ENCODE data around the gene GPC6.

Gene GPC6

DNA sequence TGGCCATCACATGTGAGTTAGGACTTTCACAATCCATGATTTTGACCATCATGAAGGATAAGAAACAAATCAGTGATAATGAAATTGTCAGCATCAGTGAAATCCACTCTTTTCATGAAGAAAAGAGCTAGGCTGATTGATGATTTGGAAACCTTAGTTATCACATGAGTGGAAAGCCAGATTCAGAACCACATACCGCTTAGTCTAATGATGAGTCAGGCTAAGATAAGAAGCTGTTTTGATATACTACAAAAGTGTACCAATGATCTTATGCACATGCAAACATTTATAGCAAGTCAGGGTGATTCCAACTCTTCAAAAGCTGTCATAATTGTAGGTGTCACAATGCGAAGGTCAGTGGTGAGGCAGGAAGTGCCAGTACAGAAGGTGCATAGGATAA lies 519.3 kb downstream of the GPC6 start:
- H3K36me3 ChIP-seq (ENCODE audit: control insufficient read depth in 1 of 2, insufficient read depth in 2 of 2, low read length in 2 of 2), result no peaks in the 10 kb centered on the region
- H2BK12ac ChIP-seq (ENCODE audit: low read length), result no peak overlapping the region
- H3K4me2 ChIP-seq (ENCODE audit: low read length), result no peak overlapping the region
- H3K79me2 ChIP-seq (ENCODE audit: control insufficient read depth, insufficient read depth, low read length, poor library complexity), result no peaks in the 10 kb centered on the region
- no peak overlapping the region for H4K91ac ChIP-seq (ENCODE audit: low read depth, low read length)
- H3K23ac ChIP-seq (ENCODE audit: low read length), result no peak overlapping the region
- no peaks in the 10 kb centered on the region for H3K4me1 ChIP-seq (ENCODE audit: control insufficient read depth in 1 of 2, insufficient read depth in 2 of 2, low read length in 2 of 2)
- no peak overlapping the region for H2BK120ac ChIP-seq (ENCODE audit: insufficient read depth, low read length, poor library complexity)
- H3K9me3 ChIP-seq (ENCODE audit: insufficient read depth, low read depth, low read length), result no peaks in the 10 kb centered on the region
- no peak overlapping the region for H3K4ac ChIP-seq (ENCODE audit: low read depth, low read length)
- no peak for DNase-seq
- no peak overlapping the region for H3K14ac ChIP-seq (ENCODE audit: low read length)
- no peak overlapping the region for H3K4me3 ChIP-seq (ENCODE audit: low read depth, low read length)
- H3K18ac ChIP-seq (ENCODE audit: low read length), result no peak overlapping the region
- no peak overlapping the region for H2BK5ac ChIP-seq (ENCODE audit: low read depth, low read length, poor library complexity)
- H2AFZ ChIP-seq (ENCODE audit: insufficient read depth, low read length, poor library complexity), result no peak overlapping the region
- H3K27me3 ChIP-seq (ENCODE audit: insufficient read depth, low read length), result no peaks in the 10 kb centered on the region
- no CpG with 5 or more reads among the region's 2 CpGs for WGBS (ENCODE audit: extremely low coverage, insufficient coverage, insufficient read length)
- H3K79me1 ChIP-seq (ENCODE audit: low read length), result no peaks in the 10 kb centered on the region
- H3K9ac ChIP-seq (ENCODE audit: low read length), result no peak overlapping the region
- H3K27ac ChIP-seq (ENCODE audit: low read depth, low read length), result no peak overlapping the region
- H4K8ac ChIP-seq (ENCODE audit: low read depth, low read length), result no peak overlapping the region
- H4K12ac ChIP-seq (ENCODE audit: low read depth, low read length), result no peak overlapping the region
- no peak overlapping the region for H2AK5ac ChIP-seq (ENCODE audit: low read length)

DNA sequence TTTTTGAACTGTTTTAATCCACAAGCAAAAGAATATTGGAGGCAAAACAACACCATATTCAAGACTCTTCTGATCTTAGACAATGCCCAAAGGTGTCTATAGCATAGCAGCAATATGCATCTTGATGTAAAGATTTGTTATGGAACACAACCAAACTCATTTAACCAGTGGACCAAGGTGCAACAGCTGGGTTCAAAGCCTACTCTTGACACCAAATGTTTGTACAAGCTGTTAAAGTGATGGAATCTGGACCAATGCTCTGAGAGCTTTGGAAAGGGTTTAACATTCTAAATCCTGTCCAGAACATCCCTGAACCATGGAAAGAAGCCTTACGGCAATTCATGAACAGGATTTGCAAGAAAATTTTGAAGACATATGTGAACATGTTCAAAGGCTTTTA lies 520.0 kb downstream of the GPC6 start:
- no peak overlapping the region for H2AK5ac ChIP-seq (ENCODE audit: low read length)
- H3K79me1 ChIP-seq (ENCODE audit: low read length), result no peaks in the 10 kb centered on the region
- no CpG with 5 or more reads among the region's 1 CpG for WGBS (ENCODE audit: extremely low coverage, insufficient coverage, insufficient read length)
- H3K9ac ChIP-seq (ENCODE audit: low read length), result no peak overlapping the region
- H3K9me3 ChIP-seq (ENCODE audit: insufficient read depth, low read depth, low read length), result no peaks in the 10 kb centered on the region
- H2BK5ac ChIP-seq (ENCODE audit: low read depth, low read length, poor library complexity), result no peak overlapping the region
- DNase-seq, result no peak
- H3K36me3 ChIP-seq (ENCODE audit: control insufficient read depth in 1 of 2, insufficient read depth in 2 of 2, low read length in 2 of 2), result no peaks in the 10 kb centered on the region
- H3K4me3 ChIP-seq (ENCODE audit: low read depth, low read length), result no peak overlapping the region
- H3K23ac ChIP-seq (ENCODE audit: low read length), result no peak overlapping the region
- H2BK120ac ChIP-seq (ENCODE audit: insufficient read depth, low read length, poor library complexity), result no peak overlapping the region
- no peak overlapping the region for H3K14ac ChIP-seq (ENCODE audit: low read length)
- no peak overlapping the region for H4K8ac ChIP-seq (ENCODE audit: low read depth, low read length)
- H3K18ac ChIP-seq (ENCODE audit: low read length), result no peak overlapping the region
- H3K4ac ChIP-seq (ENCODE audit: low read depth, low read length), result no peak overlapping the region
- no peak overlapping the region for H3K4me2 ChIP-seq (ENCODE audit: low read length)
- no peaks in the 10 kb centered on the region for H3K27me3 ChIP-seq (ENCODE audit: insufficient read depth, low read length)
- H3K4me1 ChIP-seq (ENCODE audit: control insufficient read depth in 1 of 2, insufficient read depth in 2 of 2, low read length in 2 of 2), result peaks cover 0 to under 1% of the 10 kb centered on the region in 2 experiments
- H3K27ac ChIP-seq (ENCODE audit: low read depth, low read length), result no peak overlapping the region
- H4K91ac ChIP-seq (ENCODE audit: low read depth, low read length), result no peak overlapping the region
- H2AFZ ChIP-seq (ENCODE audit: insufficient read depth, low read length, poor library complexity), result no peak overlapping the region
- no peaks in the 10 kb centered on the region for H3K79me2 ChIP-seq (ENCODE audit: control insufficient read depth, insufficient read depth, low read length, poor library complexity)
- H4K12ac ChIP-seq (ENCODE audit: low read depth, low read length), result no peak overlapping the region
- H2BK12ac ChIP-seq (ENCODE audit: low read length), result no peak overlapping the region

- no peak overlapping the region for H3K23ac ChIP-seq (ENCODE audit: low read length)
- H3K27me3 ChIP-seq (ENCODE audit: insufficient read depth, low read length), result no peaks in the 10 kb centered on the region
- no peak overlapping the region for H3K14ac ChIP-seq (ENCODE audit: low read length)
- no peaks in the 10 kb centered on the region for H3K36me3 ChIP-seq (ENCODE audit: control insufficient read depth in 1 of 2, insufficient read depth in 2 of 2, low read length in 2 of 2)
- H2AFZ ChIP-seq (ENCODE audit: insufficient read depth, low read length, poor library complexity), result no peak overlapping the region
- H4K91ac ChIP-seq (ENCODE audit: low read depth, low read length), result peak overlapping the region; percentile 7
- no peak overlapping the region for H3K4me2 ChIP-seq (ENCODE audit: low read length)
- no peak overlapping the region for H3K18ac ChIP-seq (ENCODE audit: low read length)
- H2AK5ac ChIP-seq (ENCODE audit: low read length), result no peak overlapping the region
- no peak overlapping the region for H4K12ac ChIP-seq (ENCODE audit: low read depth, low read length)
- H3K9ac ChIP-seq (ENCODE audit: low read length), result no peak overlapping the region
- H2BK120ac ChIP-seq (ENCODE audit: insufficient read depth, low read length, poor library complexity), result no peak overlapping the region
- H3K9me3 ChIP-seq (ENCODE audit: insufficient read depth, low read depth, low read length), result no peaks in the 10 kb centered on the region
- H3K4me1 ChIP-seq (ENCODE audit: control insufficient read depth in 1 of 2, insufficient read depth in 2 of 2, low read length in 2 of 2), result peaks cover 0 to 5% of the 10 kb centered on the region in 2 experiments
- H3K4ac ChIP-seq (ENCODE audit: low read depth, low read length), result no peak overlapping the region
- H2BK5ac ChIP-seq (ENCODE audit: low read depth, low read length, poor library complexity), result no peak overlapping the region
- peak overlapping the region; percentile 11 for H2BK12ac ChIP-seq (ENCODE audit: low read length)
- no peaks in the 10 kb centered on the region for H3K79me2 ChIP-seq (ENCODE audit: control insufficient read depth, insufficient read depth, low read length, poor library complexity)
- H3K4me3 ChIP-seq (ENCODE audit: low read depth, low read length), result no peak overlapping the region
- no CpG with 5 or more reads among the region's 4 CpGs for WGBS (ENCODE audit: extremely low coverage, insufficient coverage, insufficient read length)
- no peak overlapping the region for H4K8ac ChIP-seq (ENCODE audit: low read depth, low read length)
- no peak for DNase-seq
- no peak overlapping the region for H3K27ac ChIP-seq (ENCODE audit: low read depth, low read length)
- peaks cover 2% of the 10 kb centered on the region for H3K79me1 ChIP-seq (ENCODE audit: low read length)
Observed at GRCh38 chr13:93750676-93751075, 524.1 kb downstream of the GPC6 start.

DNA sequence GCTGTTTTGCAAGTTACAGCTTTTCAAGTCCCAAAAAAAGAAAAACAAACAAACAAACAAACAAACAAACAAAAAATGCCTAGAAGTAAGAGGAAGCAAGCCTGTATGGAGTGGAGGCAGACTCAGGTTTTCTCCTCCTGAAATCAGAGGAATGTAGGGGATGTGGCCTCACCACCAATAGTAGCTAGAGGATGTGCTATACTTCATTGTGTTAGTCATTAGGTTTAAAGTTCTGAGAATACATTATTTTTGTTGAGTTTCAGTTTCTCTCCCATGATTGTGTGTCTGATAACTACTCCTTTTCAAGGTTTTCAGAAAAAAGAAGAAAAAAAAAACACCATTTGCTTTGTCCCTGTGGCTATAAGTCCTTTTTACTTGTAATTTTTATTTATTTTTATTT lies 524.5 kb downstream of the GPC6 start:
- H2AFZ ChIP-seq (ENCODE audit: insufficient read depth, low read length, poor library complexity), result no peak overlapping the region
- no peak overlapping the region for H2BK5ac ChIP-seq (ENCODE audit: low read depth, low read length, poor library complexity)
- H3K4me3 ChIP-seq (ENCODE audit: low read depth, low read length), result no peak overlapping the region
- peaks cover 2% of the 10 kb centered on the region for H3K79me1 ChIP-seq (ENCODE audit: low read length)
- no peak overlapping the region for H3K18ac ChIP-seq (ENCODE audit: low read length)
- no peaks in the 10 kb centered on the region for H3K79me2 ChIP-seq (ENCODE audit: control insufficient read depth, insufficient read depth, low read length, poor library complexity)
- no peak overlapping the region for H3K14ac ChIP-seq (ENCODE audit: low read length)
- DNase-seq, result no peak
- H4K8ac ChIP-seq (ENCODE audit: low read depth, low read length), result no peak overlapping the region
- H3K23ac ChIP-seq (ENCODE audit: low read length), result no peak overlapping the region
- H4K91ac ChIP-seq (ENCODE audit: low read depth, low read length), result no peak overlapping the region
- no peak overlapping the region for H2AK5ac ChIP-seq (ENCODE audit: low read length)
- H4K12ac ChIP-seq (ENCODE audit: low read depth, low read length), result no peak overlapping the region
- no peak overlapping the region for H3K4me2 ChIP-seq (ENCODE audit: low read length)
- H3K4ac ChIP-seq (ENCODE audit: low read depth, low read length), result no peak overlapping the region
- no peaks in the 10 kb centered on the region for H3K27me3 ChIP-seq (ENCODE audit: insufficient read depth, low read length)
- no peak overlapping the region for H3K9ac ChIP-seq (ENCODE audit: low read length)
- H3K9me3 ChIP-seq (ENCODE audit: insufficient read depth, low read depth, low read length), result no peaks in the 10 kb centered on the region
- no peak overlapping the region for H3K27ac ChIP-seq (ENCODE audit: low read depth, low read length)
- no peak overlapping the region for H2BK12ac ChIP-seq (ENCODE audit: low read length)
- peaks cover 0 to 5% of the 10 kb centered on the region in 2 experiments for H3K4me1 ChIP-seq (ENCODE audit: control insufficient read depth in 1 of 2, insufficient read depth in 2 of 2, low read length in 2 of 2)
- no peaks in the 10 kb centered on the region for H3K36me3 ChIP-seq (ENCODE audit: control insufficient read depth in 1 of 2, insufficient read depth in 2 of 2, low read length in 2 of 2)
- no peak overlapping the region for H2BK120ac ChIP-seq (ENCODE audit: insufficient read depth, low read length, poor library complexity)
